Neural crest cell (in vitro differentiated cells): Measurements from ENCODE around the gene ASAP3. TPM values are rescaled to one million over a fixed set of nuclear protein-coding genes. Genes with fewer than 3 reads are reported as not detected.

Experiments used
- DNase-seq: peaks from one replicate; pipeline ENCODE4 v3.0.0; 2021; ENCODE audit warnings: low read depth, mixed read lengths, low spot score
- H3K27ac Mint-ChIP-seq: one replicate; pipeline ENCODE4 v1.8.0; 2021; ENCODE audit warnings: mild to moderate bottlenecking, mixed read lengths; ENCODE audit not compliant: unreplicated experiment
- H3K27me3 Mint-ChIP-seq: 2 replicates; pipeline ENCODE4 v1.8.0; 2021; ENCODE audit warnings: low read depth, mild to moderate bottlenecking, mixed read lengths
- H3K36me3 Mint-ChIP-seq: 2 replicates; pipeline ENCODE4 v1.8.0; 2021; ENCODE audit warnings: low read depth, mild to moderate bottlenecking, mixed read lengths
- H3K4me1 Mint-ChIP-seq: 2 replicates; pipeline ENCODE4 v1.8.0; 2021; ENCODE audit warnings: mixed read lengths
- H3K4me3 Mint-ChIP-seq: one replicate; pipeline ENCODE4 v1.8.0; 2021; ENCODE audit warnings: mild to moderate bottlenecking, mixed read lengths
- H3K9me3 Mint-ChIP-seq: 2 replicates; pipeline ENCODE4 v1.8.0; 2021; ENCODE audit warnings: mixed read lengths
- total RNA-seq: library from RNA; stranded (reverse); gene quantifications from 2 replicates; pipeline ENCODE4 v1.2.1, GENCODE V29; 2021
- TF ChIP-seq, protein P1 (sequence below): fragments of 200-600 bp; sonication (generic); conservative IDR thresholded peaks from 2 replicates; pipeline ENCODE4 v1.5.0; 2021; ENCODE audit warnings: antibody characterized with exemption, mild to moderate bottlenecking

ASAP3 gene
- total RNA-seq, 1 donor from 2014 or later, result 45.8 TPM

DNA sequence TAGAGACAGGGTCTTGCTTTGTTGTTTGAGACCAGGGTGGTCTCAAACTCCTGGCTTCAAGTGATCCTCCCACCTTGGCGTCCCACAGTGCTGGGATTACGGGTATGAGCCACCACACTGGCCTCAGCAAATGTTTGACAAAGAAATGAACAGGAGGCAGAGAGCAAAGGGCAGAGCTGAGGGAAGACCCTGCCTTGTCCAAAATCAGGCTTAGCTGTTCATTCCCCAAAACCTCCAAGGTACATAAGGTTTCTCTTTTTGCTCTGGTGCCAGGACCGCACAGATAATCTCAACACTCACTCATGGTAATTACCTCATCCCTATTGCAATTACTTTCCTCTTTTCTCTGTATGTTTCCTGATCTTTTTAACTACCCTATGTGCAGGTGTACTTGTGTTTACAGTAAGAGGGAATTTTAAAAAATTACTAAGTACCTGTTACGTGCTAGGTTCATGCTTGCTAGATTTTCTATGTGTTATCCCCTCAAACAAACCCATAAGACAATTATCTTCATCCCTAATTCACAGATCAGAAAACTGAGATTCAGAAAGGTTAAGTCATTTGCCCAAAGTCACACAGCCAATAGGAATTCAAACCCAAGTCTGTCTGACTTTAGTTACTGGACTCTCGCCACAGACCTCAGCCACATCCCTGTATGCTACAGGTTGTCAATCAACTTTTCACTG lies 11.5 kb downstream of the ASAP3 start:
- DNase-seq, result no peak
- no peaks in the 10 kb centered on the region for H3K36me3 Mint-ChIP-seq
- TF ChIP-seq, protein P1, sequence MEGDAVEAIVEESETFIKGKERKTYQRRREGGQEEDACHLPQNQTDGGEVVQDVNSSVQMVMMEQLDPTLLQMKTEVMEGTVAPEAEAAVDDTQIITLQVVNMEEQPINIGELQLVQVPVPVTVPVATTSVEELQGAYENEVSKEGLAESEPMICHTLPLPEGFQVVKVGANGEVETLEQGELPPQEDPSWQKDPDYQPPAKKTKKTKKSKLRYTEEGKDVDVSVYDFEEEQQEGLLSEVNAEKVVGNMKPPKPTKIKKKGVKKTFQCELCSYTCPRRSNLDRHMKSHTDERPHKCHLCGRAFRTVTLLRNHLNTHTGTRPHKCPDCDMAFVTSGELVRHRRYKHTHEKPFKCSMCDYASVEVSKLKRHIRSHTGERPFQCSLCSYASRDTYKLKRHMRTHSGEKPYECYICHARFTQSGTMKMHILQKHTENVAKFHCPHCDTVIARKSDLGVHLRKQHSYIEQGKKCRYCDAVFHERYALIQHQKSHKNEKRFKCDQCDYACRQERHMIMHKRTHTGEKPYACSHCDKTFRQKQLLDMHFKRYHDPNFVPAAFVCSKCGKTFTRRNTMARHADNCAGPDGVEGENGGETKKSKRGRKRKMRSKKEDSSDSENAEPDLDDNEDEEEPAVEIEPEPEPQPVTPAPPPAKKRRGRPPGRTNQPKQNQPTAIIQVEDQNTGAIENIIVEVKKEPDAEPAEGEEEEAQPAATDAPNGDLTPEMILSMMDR, result no peak
- H3K4me3 Mint-ChIP-seq, result no peak overlapping the region
- no peaks in the 10 kb centered on the region for H3K9me3 Mint-ChIP-seq
- peaks cover 5% of the 10 kb centered on the region for H3K4me1 Mint-ChIP-seq
- no peaks in the 10 kb centered on the region for H3K27me3 Mint-ChIP-seq
- H3K27ac Mint-ChIP-seq, result no peak overlapping the region

DNA sequence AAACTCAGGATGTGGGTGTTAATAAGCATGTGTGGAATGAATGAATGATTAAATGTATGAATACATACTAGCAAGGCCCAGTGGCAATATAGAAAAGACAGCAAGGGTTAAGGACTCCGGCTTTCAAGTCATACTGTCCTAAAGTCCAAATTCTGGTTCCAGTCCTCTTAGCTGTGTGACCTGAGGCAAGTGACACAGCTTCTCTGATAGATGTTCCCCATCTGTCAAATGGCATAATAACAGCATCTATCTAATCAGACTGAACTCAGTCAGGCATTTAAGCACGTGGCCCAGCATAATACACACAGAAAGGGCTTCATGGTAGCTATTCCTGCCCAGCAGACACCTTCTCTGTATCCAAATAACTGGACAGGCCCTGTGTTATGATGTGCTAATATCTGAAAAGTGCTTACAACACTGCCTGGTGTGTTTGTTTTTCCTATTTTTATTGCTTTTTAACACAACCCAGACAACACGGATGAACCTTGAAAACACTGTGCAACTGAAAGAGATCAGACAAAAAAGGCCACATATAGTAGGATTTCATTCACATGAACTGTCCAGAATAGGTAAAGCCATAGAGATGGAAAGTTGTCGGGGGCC lies 12.4 kb downstream of the ASAP3 start:
- H3K4me1 Mint-ChIP-seq, result peaks cover 5% of the 10 kb centered on the region
- no peaks in the 10 kb centered on the region for H3K27me3 Mint-ChIP-seq
- no peak overlapping the region for H3K4me3 Mint-ChIP-seq
- H3K9me3 Mint-ChIP-seq, result no peaks in the 10 kb centered on the region
- DNase-seq, result no peak
- no peaks in the 10 kb centered on the region for H3K36me3 Mint-ChIP-seq
- no peak overlapping the region for H3K27ac Mint-ChIP-seq
- TF ChIP-seq, protein P1, result no peak

DNA sequence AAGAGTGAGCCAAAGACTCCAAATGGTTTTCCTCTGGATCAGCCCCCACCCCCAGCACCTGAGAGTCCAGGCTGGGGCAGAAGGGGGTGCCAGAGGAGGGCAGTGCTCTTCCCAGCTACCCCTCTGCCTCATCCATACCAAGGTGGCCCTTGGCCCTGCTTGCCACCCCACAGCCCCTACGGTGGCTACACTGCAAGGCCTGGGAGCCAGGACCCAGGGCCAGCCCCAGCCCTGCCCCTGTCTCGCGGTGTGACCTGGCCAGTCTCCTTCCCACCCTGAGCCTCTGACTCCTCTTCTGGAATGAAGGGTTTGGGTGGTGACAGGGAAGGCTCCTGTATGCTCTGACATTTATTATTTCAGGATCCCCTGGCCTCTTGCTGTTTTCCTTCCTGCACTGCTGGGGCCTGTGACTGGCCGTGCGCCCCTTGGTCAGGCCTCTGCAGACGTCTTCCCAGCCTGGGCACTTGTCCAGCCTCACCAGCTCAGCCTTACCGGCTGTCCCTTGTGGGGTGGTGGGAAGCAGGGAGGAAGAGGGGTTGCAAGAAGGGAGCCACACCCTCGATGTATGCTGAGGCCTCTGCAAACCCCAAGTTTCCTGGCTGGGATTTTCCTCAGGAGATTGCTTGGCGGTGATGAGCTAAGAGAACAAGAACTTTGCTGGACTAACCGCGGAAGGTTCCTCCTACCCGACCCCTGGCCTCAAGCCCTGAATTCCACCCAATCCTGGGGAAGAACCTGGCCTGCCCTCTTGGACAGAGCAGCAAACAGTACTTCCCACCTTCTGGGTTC lies 13.5 kb downstream of the ASAP3 start:
- Mint-ChIP-seq H3K27ac (no peak overlapping the region), H3K36me3 (no peaks in the 10 kb centered on the region), H3K4me3 (no peak overlapping the region), H3K27me3 (no peaks in the 10 kb centered on the region), H3K9me3 (no peaks in the 10 kb centered on the region), H3K4me1 (peaks cover 13% of the 10 kb centered on the region)
- TF ChIP-seq, protein P1, result no peak
- no peak for DNase-seq

DNA sequence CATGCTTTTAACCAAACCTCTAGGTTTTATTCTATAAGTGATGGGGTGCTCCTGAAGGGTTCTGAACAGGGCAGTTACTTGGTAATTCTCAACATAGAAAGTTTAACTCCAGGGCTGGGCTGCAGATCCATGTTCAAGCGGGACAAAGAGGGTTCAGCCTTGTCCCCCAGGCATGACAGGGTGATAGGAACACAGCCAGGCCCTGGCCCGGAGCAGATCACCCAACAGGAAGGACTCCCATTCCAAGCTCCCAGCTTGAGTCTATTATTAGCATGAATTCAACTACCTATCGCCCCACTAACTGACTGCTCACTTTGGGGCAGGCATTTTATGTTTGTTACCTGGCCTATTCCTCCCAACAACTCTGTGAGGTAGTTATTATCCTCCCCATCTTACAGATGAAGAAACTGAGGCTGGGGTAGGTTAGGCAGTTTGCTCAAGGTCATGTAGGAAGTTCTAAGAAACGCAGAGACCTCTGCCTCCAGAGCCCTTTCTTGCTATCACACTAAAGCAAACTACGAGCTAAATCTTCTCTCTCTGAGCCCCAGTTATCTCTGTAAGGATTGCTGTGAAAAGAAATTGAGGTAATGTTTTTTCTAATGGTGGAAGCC lies 14.5 kb downstream of the ASAP3 start:
- Mint-ChIP-seq H3K4me3 (no peak overlapping the region), H3K27me3 (no peaks in the 10 kb centered on the region), H3K9me3 (no peaks in the 10 kb centered on the region), H3K4me1 (peaks cover 13% of the 10 kb centered on the region), H3K36me3 (no peaks in the 10 kb centered on the region), H3K27ac (no peak overlapping the region)
- DNase-seq, result no peak
- TF ChIP-seq, protein P1, result no peak

DNA sequence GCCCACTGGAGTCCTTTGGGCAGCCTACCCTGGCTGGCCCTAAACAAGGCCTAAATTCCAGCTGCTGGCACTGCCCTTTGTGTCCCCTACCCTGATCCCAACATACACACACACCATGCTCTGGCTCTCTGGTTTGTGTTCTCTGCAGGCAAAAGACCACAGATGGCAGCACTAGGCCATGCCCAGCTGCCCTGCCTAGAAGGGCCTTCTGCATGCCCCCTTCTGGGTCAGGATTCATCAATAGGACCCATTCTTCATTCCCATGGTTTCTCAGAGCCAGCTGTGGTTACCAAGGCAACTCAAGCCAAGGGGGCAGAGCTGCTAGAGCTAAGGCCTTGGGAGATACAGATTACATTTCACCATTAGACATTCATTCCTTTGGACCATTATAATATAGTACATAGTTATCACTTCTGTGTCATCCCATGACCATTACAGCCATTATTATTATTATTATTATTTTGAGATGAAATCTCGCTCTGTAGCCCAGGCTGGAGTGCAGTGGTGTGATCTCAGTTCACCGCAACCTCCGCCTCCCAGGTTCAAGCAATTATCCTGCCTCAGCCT lies 17.5 kb downstream of the ASAP3 start:
- no peak overlapping the region for H3K27ac Mint-ChIP-seq
- no peaks in the 10 kb centered on the region for H3K27me3 Mint-ChIP-seq
- H3K4me1 Mint-ChIP-seq, result peaks cover 13% of the 10 kb centered on the region
- H3K36me3 Mint-ChIP-seq, result no peaks in the 10 kb centered on the region
- TF ChIP-seq, protein P1, result no peak
- H3K4me3 Mint-ChIP-seq, result no peak overlapping the region
- H3K9me3 Mint-ChIP-seq, result no peaks in the 10 kb centered on the region
- no peak for DNase-seq
